Kidney epithelial cell (primary cell): ENCODE data around the gene HS3ST2. TPM values are rescaled to one million over a fixed set of nuclear protein-coding genes. Genes with fewer than 3 reads are reported as not detected.

Source experiments
- DNase-seq: peaks from one replicate; pipeline ENCODE4 v3.0.0-alpha.2; 2010; ENCODE audit warnings: low read depth
- H3K27me3 ChIP-seq: 2 replicates; pipeline ENCODE4 v1.6.0; 2011; ENCODE audit warnings: low read length; ENCODE audit not compliant: control insufficient read depth, insufficient read depth
- H3K36me3 ChIP-seq: 2 replicates; pipeline ENCODE4 v1.5.1; 2011; ENCODE audit warnings: low read length; ENCODE audit not compliant: control insufficient read depth, insufficient read depth
- H3K4me3 ChIP-seq: 2 replicates; pipeline ENCODE4 v1.5.1; 2011; ENCODE audit warnings: low read depth, mild to moderate bottlenecking, control low read depth, low read length
- CTCF ChIP-seq: IDR thresholded peaks from 2 replicates; pipeline ENCODE4 v1.5.1; 2011; ENCODE audit warnings: mild to moderate bottlenecking, moderate library complexity, low read length, control low read depth, inconsistent platforms; ENCODE audit not compliant: insufficient read depth, poor library complexity, severe bottlenecking
- total RNA-seq: library from RNA; depleted of rRNA; stranded (reverse); fragments of >200 nt; gene quantifications from 2 replicates; pipeline ENCODE4 v1.2.3, GENCODE V29; 2015

HS3ST2 gene
- total RNA-seq, 1 donor from 2014 or later: 2.5 TPM

GRCh38 chr16:22864375-22864774 is 50.4 kb downstream of the HS3ST2 start:
- no peak for DNase-seq
- H3K4me3 ChIP-seq: no peak overlapping the region
- H3K27me3 ChIP-seq: no peaks in the 10 kb centered on the region
- no peaks in the 10 kb centered on the region for H3K36me3 ChIP-seq
- no peak for TF ChIP-seq CTCF

GRCh38 chr16:22868593-22869224 is 54.7 kb downstream of the HS3ST2 start:
- Histone ChIP-seq H3K4me3 (no peak overlapping the region), H3K36me3 (no peaks in the 10 kb centered on the region), H3K27me3 (no peaks in the 10 kb centered on the region)
- TF ChIP-seq CTCF: no peak
- DNase-seq: no peak

- Histone ChIP-seq H3K27me3 (no peaks in the 10 kb centered on the region), H3K36me3 (no peaks in the 10 kb centered on the region), H3K4me3 (no peak overlapping the region)
- no peak for TF ChIP-seq CTCF
- DNase-seq: no peak
Measured at GRCh38 chr16:22871861-22872260, 57.9 kb downstream of the HS3ST2 start.

- Histone ChIP-seq H3K27me3 (no peaks in the 10 kb centered on the region), H3K4me3 (no peak overlapping the region), H3K36me3 (no peaks in the 10 kb centered on the region)
- no peak for DNase-seq
- no peak for TF ChIP-seq CTCF
Measured at GRCh38 chr16:22874394-22874793, 60.4 kb downstream of the HS3ST2 start.

GRCh38 chr16:22878955-22879354 is 65.0 kb downstream of the HS3ST2 start:
- Histone ChIP-seq H3K36me3 (no peaks in the 10 kb centered on the region), H3K4me3 (no peak overlapping the region), H3K27me3 (no peaks in the 10 kb centered on the region)
- no peak for TF ChIP-seq CTCF
- DNase-seq: no peak

GRCh38 chr16:22879466-22879865 is 65.5 kb downstream of the HS3ST2 start:
- no peak overlapping the region for H3K4me3 ChIP-seq

More at GRCh38 chr16:22879466-22879865, 65.5 kb downstream of the HS3ST2 start:
- Histone ChIP-seq H3K27me3 (no peaks in the 10 kb centered on the region), H3K36me3 (no peaks in the 10 kb centered on the region)
- TF ChIP-seq CTCF: no peak
- DNase-seq: no peak
